GM12878 (cell line): ENCODE data around the gene NFAT5. TPM values are rescaled to one million over a fixed set of nuclear protein-coding genes. Genes with fewer than 3 reads are reported as not detected.

Source experiments
- ASH2L ChIP-seq: fragments of 300-600, 200-600 bp; sonication (generic); IDR thresholded peaks from 2 replicates; pipeline ENCODE4 v1.6.1; 2017; ENCODE audit warnings: low read depth, mild to moderate bottlenecking, borderline replicate concordance
- ATF2 ChIP-seq: IDR thresholded peaks from 2 replicates; pipeline ENCODE4 v1.6.1; 2012; ENCODE audit warnings: low read length, inconsistent platforms
- HCFC1 ChIP-seq: fragments of 150-350 bp; IDR thresholded peaks from 2 replicates; pipeline ENCODE4 v1.6.1; 2014; ENCODE audit warnings: low read length
- HDAC6 ChIP-seq: fragments of 200-600 bp; sonication (generic); IDR thresholded peaks from one replicate; pipeline ENCODE4 v1.8.0; 2017; ENCODE audit warnings: antibody characterized with exemption; ENCODE audit not compliant: unreplicated experiment
- HDGF ChIP-seq: fragments of 450-650 bp; IDR thresholded peaks from 2 replicates; pipeline ENCODE4 v1.6.1; 2016; ENCODE audit warnings: antibody characterized with exemption
- IKZF2 ChIP-seq, 2 experiments: fragments of 450-650 bp; IDR thresholded peaks; 2 replicates each; pipeline ENCODE4 v1.6.1; 2017; ENCODE audit warnings: mild to moderate bottlenecking in 2 of 2, moderate library complexity in 2 of 2
- IRF3 ChIP-seq: fragments of 450-650 bp; IDR thresholded peaks from 2 replicates; pipeline ENCODE4 v1.6.1; 2014; ENCODE audit warnings: mild to moderate bottlenecking
- KAT2A ChIP-seq: conservative IDR thresholded peaks from 2 replicates; pipeline ENCODE4 v1.6.1; 2011; ENCODE audit warnings: low read depth, low read length; ENCODE audit not compliant: control insufficient read depth
- MTA2 ChIP-seq: fragments of 450-650 bp; IDR thresholded peaks from 2 replicates; pipeline ENCODE4 v1.6.1; 2016; ENCODE audit warnings: low read depth, mild to moderate bottlenecking, moderate library complexity
- MXI1 ChIP-seq: fragments of 150-350 bp; IDR thresholded peaks from 2 replicates; pipeline ENCODE4 v1.6.1; 2011; ENCODE audit warnings: low read depth, mild to moderate bottlenecking, inconsistent platforms, low read length, improper control_type of control experiment
- NFIC ChIP-seq: IDR thresholded peaks from 2 replicates; pipeline ENCODE4 v1.6.1; 2012; ENCODE audit warnings: low read depth, mild to moderate bottlenecking, inconsistent platforms, low read length, moderate library complexity
- NFXL1 ChIP-seq: fragments of 450-650 bp; IDR thresholded peaks from 2 replicates; pipeline ENCODE4 v1.6.1; 2017; ENCODE audit warnings: antibody characterized with exemption, mild to moderate bottlenecking, borderline replicate concordance
- RFX5 ChIP-seq: IDR thresholded peaks from 2 replicates; pipeline ENCODE4 v1.6.1; 2011; ENCODE audit warnings: low read depth, low read length, improper control_type of control experiment
- ZBED1 ChIP-seq: IDR thresholded peaks from 2 replicates; pipeline ENCODE4 v1.6.1; 2016; ENCODE audit warnings: borderline replicate concordance
- ZBTB11 ChIP-seq: fragments of 450-650 bp; formaldehyde crosslinking; IDR thresholded peaks from 2 replicates; pipeline ENCODE4 v1.5.0; 2022; ENCODE audit warnings: mild to moderate bottlenecking, missing genetic modification characterization
- ZNF24 ChIP-seq: fragments of 450-650 bp; IDR thresholded peaks from 2 replicates; pipeline ENCODE4 v1.6.1; 2017; ENCODE audit warnings: antibody characterized with exemption, mild to moderate bottlenecking
- polyA plus RNA-seq, 11 experiments: library from polyadenylated mRNA; depleted of rRNA in 4 of 11; unstranded in 6 of 11; stranded (reverse) in 5 of 11; fragments of >200 nt; fragmentation: Nextera tagmentation in 4 of 11; fragmentation: Illumina TruSeq in 1 of 11; extraction: Ambion mirVana in 4 of 11; extraction: Trizol in 1 of 11; gene quantifications; 1 replicate in 1 of 11; 2 replicates in 10 of 11; pipeline versions ENCODE4 v1.2.1 to v1.2.3, GENCODE V29; 2011 to 2016; ENCODE audit warnings: inconsistent platforms in 2 of 11, missing spikeins in 2 of 11, low read depth in 1 of 11
- total RNA-seq, 4 experiments: library from RNA; depleted of rRNA in 3 of 4; stranded (reverse); fragments of >200 nt in 3 of 4; fragmentation: Illumina TruSeq in 1 of 4; extraction: Trizol in 1 of 4; gene quantifications; 2 replicates each; pipeline versions ENCODE4 v1.2.1 to v1.2.3, GENCODE V29; 2013 to 2021
- TF ChIP-seq, protein P1 (sequence below): fragments of 150-350 bp; IDR thresholded peaks from 2 replicates; pipeline ENCODE4 v1.6.1; 2014; ENCODE audit warnings: mild to moderate bottlenecking, low read depth, low read length
- TF ChIP-seq, protein P2 (sequence below): fragments of 450-650 bp; IDR thresholded peaks from 2 replicates; pipeline ENCODE4 v1.6.1; 2016; ENCODE audit warnings: mild to moderate bottlenecking
- TF ChIP-seq, protein P3 (sequence below): fragments of 450-650 bp; IDR thresholded peaks from 2 replicates; pipeline ENCODE4 v1.6.1; 2017; ENCODE audit warnings: mild to moderate bottlenecking

Gene NFAT5
- total and polyA plus RNA-seq, 10 of the 15 experiments (the other 5 are each of a cell fraction or from before 2014, with no cell fraction given), result 0.58 to 31.5 (median 12.7) TPM

GRCh38 chr16:69726313-69727060 is 160.7 kb downstream of the NFAT5 start, which contains the start of gene NQO1 (continued):
- TF ChIP-seq, protein P1, sequence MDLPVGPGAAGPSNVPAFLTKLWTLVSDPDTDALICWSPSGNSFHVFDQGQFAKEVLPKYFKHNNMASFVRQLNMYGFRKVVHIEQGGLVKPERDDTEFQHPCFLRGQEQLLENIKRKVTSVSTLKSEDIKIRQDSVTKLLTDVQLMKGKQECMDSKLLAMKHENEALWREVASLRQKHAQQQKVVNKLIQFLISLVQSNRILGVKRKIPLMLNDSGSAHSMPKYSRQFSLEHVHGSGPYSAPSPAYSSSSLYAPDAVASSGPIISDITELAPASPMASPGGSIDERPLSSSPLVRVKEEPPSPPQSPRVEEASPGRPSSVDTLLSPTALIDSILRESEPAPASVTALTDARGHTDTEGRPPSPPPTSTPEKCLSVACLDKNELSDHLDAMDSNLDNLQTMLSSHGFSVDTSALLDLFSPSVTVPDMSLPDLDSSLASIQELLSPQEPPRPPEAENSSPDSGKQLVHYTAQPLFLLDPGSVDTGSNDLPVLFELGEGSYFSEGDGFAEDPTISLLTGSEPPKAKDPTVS, result no peak
- TF ChIP-seq ATF2 (no peak), KAT2A (no peak), IKZF2 (IDR thresholded peaks at IDR 0.05) (peak in 1 of 2 experiments; percentile 33; a peak in 1 of 4 replicates), NFIC (no peak), HCFC1 (no peak), MTA2 (no peak), ZBED1 (no peak), ZNF24 (no peak), ASH2L (no peak), ZBTB11 (no peak), HDGF (no peak; the same call in 1 of the 2 replicates), IRF3 (0 out of 2 replicates have a peak, but pooled peaks have one; percentile 22), HDAC6 (no peak), NFXL1 (no peak), MXI1 (peak; percentile 96), RFX5 (peak; percentile 80; the same call in 1 of the 2 replicates)
- TF ChIP-seq, protein P2, sequence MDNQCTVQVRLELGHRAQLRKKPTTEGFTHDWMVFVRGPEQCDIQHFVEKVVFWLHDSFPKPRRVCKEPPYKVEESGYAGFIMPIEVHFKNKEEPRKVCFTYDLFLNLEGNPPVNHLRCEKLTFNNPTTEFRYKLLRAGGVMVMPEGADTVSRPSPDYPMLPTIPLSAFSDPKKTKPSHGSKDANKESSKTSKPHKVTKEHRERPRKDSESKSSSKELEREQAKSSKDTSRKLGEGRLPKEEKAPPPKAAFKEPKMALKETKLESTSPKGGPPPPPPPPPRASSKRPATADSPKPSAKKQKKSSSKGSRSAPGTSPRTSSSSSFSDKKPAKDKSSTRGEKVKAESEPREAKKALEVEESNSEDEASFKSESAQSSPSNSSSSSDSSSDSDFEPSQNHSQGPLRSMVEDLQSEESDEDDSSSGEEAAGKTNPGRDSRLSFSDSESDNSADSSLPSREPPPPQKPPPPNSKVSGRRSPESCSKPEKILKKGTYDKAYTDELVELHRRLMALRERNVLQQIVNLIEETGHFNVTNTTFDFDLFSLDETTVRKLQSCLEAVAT, result 0 out of 2 replicates have a peak, but pooled peaks have one; percentile 15
- TF ChIP-seq, protein P3, sequence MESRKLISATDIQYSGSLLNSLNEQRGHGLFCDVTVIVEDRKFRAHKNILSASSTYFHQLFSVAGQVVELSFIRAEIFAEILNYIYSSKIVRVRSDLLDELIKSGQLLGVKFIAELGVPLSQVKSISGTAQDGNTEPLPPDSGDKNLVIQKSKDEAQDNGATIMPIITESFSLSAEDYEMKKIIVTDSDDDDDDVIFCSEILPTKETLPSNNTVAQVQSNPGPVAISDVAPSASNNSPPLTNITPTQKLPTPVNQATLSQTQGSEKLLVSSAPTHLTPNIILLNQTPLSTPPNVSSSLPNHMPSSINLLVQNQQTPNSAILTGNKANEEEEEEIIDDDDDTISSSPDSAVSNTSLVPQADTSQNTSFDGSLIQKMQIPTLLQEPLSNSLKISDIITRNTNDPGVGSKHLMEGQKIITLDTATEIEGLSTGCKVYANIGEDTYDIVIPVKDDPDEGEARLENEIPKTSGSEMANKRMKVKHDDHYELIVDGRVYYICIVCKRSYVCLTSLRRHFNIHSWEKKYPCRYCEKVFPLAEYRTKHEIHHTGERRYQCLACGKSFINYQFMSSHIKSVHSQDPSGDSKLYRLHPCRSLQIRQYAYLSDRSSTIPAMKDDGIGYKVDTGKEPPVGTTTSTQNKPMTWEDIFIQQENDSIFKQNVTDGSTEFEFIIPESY, result no peak
